Stimulated activated CD8-positive, alpha-beta memory T cell treated with anti-CD3 and anti-CD28 coated beads, Interleukin-12 subunit alpha, Interleukin-12 subunit beta, amount 100 ng/mL, for 4 hours (primary cell): ENCODE measurements around the gene RNU4-1.

Experiments
- DNase-seq: peaks from one replicate; pipeline ENCODE4 v3.0.0-alpha.2; 2020; ENCODE audit warnings: low read depth

RNU4-1 gene

DNA sequence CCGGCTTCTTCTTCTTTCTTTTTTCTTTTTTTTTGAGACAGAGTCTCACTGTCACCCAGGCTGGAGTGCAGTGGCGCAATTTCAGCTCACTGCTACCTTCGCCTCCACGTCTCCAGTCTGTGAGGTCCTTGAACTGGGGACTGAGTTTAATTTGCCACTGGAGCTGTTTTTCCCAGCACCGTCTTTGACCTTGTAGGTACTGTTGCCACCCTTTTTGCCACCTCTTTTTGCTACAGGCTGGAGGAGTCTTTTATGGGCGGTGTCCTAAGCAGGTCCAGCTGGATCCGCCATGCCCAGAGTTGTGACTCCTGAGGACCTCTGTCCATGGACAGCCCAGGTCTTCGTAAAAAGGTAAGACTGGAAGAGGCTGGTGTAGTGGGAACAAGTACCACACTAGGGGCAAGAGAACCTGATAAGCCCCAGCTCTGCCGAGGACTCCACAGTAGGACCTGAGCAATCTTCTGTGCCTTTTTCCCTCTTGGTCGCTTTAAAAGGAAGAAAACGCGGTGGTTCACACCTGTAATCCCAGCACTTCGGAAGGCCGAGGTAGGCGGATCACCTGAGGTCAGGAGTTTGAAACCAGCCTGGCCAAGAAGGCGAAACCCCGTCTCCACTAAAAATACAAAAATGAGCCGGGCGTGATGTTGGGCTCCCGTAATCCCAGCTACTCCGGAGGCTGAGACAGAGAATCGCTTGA is 2.3 kb downstream of the RNU4-1 start:
- no peak for DNase-seq

- DNase-seq = no peak
Measured at GRCh38 chr12:120287491-120287890, 5.5 kb downstream of the RNU4-1 start.

DNA sequence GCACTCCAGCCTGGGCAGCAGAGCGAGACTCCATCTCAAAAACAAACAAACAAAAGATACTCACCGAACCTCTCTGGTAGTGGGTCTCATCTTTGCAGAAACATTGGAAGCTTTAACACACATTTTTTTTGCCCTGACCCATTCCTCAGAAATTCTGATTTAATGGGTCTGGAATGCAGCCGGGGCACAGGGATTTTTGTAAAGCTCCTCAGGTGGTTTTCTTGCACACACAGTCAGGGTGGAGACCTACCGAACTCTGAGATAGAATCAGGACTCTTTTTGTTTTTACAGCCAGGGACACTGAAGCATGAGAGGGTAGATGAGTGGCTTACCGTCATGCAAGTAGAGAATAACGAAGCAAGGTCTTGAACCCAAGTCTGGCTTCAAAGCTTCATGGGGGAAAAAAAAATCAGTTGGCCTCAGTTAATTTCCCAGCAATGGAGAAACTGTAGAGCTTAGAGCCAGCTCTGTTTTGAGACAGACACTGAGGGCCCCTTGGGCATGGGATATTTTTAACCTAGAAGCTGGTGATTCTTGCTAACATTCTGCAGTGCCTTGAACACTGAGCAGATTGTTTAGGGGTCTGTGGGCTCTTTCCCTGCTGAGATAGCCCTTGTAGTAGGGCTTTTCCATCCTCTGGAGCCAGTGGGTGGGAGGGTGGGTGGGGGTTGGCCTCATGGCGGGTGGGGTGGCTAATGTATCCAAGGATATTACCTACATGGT is 6.1 kb downstream of the RNU4-1 start:
- DNase-seq = no peak

DNA sequence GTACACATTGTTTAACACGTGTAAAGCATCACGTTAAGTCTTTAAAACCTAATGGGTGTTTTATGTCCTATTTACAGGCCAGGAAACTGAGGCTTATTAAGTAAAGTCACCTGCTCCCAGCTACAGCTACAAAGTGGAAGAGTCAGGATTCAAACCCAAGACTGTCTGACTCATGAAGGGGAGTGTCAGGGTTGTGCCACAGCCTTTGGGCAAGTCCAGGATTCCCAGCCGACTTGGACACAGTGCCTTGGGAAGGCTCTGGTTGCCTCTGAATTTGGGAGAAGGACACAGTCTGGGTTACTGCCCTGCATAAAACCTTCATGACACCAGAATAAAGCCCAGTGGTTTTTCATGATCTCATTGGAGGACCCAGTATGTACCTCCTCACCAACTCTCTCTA is 8.7 kb downstream of the RNU4-1 start:
- no peak for DNase-seq

- DNase-seq = no peak
Measured at GRCh38 chr12:120283318-120283717, 9.7 kb downstream of the RNU4-1 start.

- DNase-seq = no peak
Measured at GRCh38 chr12:120278137-120279069, 14.6 kb downstream of the RNU4-1 start.

GRCh38 chr12:120276734-120277133 is 16.3 kb downstream of the RNU4-1 start:
- DNase-seq = no peak

GRCh38 chr12:120267736-120268135 is 25.3 kb downstream of the RNU4-1 start:
- no peak for DNase-seq

GRCh38 chr12:120266180-120266870 is 26.7 kb downstream of the RNU4-1 start:
- DNase-seq = no peak

DNA sequence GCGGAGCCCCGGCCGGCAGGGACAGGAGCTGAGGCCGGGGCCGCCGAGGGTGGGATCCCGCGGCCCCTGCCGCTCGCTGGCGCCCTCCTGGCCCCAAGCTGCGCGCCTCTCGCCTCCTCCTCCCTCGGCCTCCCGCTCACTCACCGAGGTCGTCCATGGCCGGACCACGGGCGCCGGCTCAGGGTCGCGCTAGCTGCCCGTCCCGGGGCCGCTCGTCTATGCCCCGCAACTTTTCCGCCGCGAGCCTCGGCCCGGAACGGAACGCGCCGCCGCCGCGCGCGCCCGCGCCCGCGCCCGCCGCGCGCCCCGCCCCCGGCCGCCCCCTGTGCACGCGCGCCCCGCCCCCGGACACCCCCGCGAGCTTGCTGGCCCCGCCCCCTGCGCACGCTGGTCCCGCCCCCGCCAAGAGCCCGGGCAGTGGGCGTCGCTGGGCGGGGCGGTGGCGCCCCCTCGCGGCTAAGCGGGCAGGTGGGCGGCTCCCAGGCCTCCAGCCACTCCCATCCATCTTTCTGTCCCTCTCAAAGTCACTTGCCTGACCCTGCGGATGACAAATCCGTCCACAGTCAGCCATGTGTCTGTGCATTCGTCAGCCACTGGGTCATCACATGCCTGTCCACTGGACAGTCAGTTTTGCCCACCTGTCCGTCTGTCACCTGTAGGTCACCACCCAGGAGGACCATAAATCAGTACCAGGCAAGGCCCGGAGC is 27.4 kb downstream of the RNU4-1 start, which contains the start of gene PXN:
PXN (minus strand) TSS at position 258 of the 707 bp plus-strand sequence; CDS start at position 157, 101 bp downstream.
- DNase-seq = peak; percentile 84

- DNase-seq = no peak
Measured at GRCh38 chr12:120264904-120265472, 28.0 kb downstream of the RNU4-1 start.

GRCh38 chr12:120264086-120264903 is 28.7 kb downstream of the RNU4-1 start:
- DNase-seq = no peak

GRCh38 chr12:120263748-120264085 is 29.3 kb downstream of the RNU4-1 start:
- DNase-seq = no peak

GRCh38 chr12:120262852-120263747 is 29.9 kb downstream of the RNU4-1 start:
- DNase-seq = no peak

- DNase-seq = no peak
Measured at GRCh38 chr12:120261951-120262851, 30.8 kb downstream of the RNU4-1 start.

GRCh38 chr12:120260607-120261006 is 32.4 kb downstream of the RNU4-1 start:
- no peak for DNase-seq

- no peak for DNase-seq
Measured at GRCh38 chr12:120259418-120260202, 33.4 kb downstream of the RNU4-1 start.
